HuH-7.5 (cell line): ENCODE results near the gene LGALS12.

Source experiments
- DNase-seq: peaks from one replicate; pipeline ENCODE4 v3.0.0; 2011; ENCODE audit warnings: low spot score

LGALS12 gene

GRCh38 chr11:63560506-63561180 lies 54.8 kb downstream of the LGALS12 start:
- no peak for DNase-seq

GRCh38 chr11:63563201-63564055 lies 57.5 kb downstream of the LGALS12 start, which contains the start of gene PLAAT2:
Gene PLAAT2 (minus strand): TSS chr11:63563379. CDS start chr11:63563324, 55 bp downstream.
- DNase-seq, result no peak

GRCh38 chr11:63564056-63564774 lies 58.3 kb downstream of the LGALS12 start:
- no peak for DNase-seq

GRCh38 chr11:63564784-63565350 lies 59.0 kb downstream of the LGALS12 start:
- DNase-seq, result no peak
